OCI-LY3 (cell line): Measurements from ENCODE around the gene ELF5.

Experiments used
- CTCF ChIP-seq: fragments of 200-600, 300-600 bp; sonication (generic); IDR thresholded peaks from 2 replicates; pipeline ENCODE4 v1.5.1; 2014; ENCODE audit warnings: antibody characterized with exemption, low read length, low read depth
- EZH2phosphoT487 ChIP-seq: fragments of 200-600 bp; shearing (Covaris generic); IDR thresholded peaks from 2 replicates; pipeline ENCODE4 v1.6.1; 2018; ENCODE audit warnings: antibody characterized with exemption, mixed run types, low read depth

DNA sequence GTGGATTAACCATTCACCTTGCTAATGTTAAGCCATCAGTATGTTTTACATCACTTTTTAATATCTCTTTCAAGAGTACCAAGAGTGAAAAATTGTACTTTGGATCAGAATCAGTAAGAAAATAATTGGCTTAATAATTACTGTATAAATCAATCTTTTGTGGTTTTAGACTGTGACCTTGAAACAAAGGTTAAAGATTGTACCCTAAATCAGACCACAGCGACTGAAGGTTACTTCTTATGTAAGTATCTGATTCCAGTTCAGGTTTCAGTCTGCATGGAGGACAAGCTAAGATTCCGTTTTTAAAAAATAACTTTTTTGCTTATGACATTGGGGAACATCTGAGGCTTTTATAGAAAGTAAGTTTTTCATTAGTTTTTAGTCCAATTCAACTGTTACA is 56.0 kb downstream of the ELF5 start:
- TF ChIP-seq CTCF = no peak
- no peak for TF ChIP-seq EZH2phosphoT487
